CD4-positive, alpha-beta T cell treated with Interleukin-10 for 1 hour (primary cell): ENCODE results near the gene MOK.

ENCODE experiments used
- DNase-seq: peaks from one replicate; pipeline ENCODE4 v3.0.0-alpha.2; 2020

Gene MOK

GRCh38 chr14:102201776-102202175 is 103.2 kb downstream of the MOK start:
- DNase-seq = no peak

- no peak for DNase-seq
These were observed 103.6 kb downstream of the MOK start for GRCh38 chr14:102201353-102201738.

GRCh38 chr14:102200690-102201352 is 104.1 kb downstream of the MOK start:
- DNase-seq = peak; percentile 25

DNA sequence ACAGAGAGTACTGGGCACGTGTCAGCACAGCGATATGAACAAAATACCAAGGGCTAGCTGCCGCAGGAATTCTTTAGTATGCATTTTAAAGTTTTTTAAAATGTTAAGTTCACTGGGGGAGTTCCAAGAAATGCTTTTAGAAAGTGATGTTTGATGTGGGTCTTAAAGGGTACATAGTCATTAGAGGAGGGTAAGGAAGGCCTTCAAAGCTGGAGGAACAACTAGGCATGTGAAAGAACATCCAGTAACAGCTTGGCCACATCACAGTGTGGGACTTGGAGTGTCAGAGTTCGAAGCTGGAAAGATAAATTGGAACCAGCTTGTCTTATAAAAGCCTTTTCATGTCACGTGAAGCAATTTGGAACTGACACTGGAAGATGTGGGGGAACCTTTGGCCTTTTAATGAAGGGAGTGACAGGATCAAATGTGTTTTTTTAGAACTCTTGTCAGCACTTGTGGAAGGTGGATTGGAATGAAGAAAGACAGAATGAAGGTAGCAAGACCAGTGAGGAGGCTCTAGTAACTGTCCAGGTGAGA is 107.6 kb downstream of the MOK start:
- DNase-seq = no peak

GRCh38 chr14:102196902-102197230 is 108.1 kb downstream of the MOK start:
- no peak for DNase-seq

GRCh38 chr14:102196039-102196901 is 108.7 kb downstream of the MOK start:
- no peak for DNase-seq

DNA sequence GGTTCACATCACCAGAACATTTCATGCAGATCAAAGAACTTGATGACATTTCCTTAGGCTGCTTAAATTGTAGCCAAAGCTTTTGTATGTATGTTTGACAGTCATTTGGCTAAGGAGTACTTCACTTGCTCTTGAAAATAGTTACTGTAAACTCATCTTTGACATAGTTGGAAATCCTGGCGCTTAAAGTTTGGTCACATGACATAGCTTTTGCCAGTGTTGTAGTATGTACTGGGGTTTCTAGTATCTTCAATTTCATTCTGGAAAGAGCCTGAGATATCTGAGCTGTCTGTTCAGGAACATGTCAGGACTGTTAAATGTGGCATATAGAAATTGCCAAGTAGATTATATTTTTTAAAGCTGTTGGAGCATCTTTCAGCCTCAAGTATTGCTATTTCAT is 109.5 kb downstream of the MOK start:
- no peak for DNase-seq

- DNase-seq = no peak
These were observed 110.1 kb downstream of the MOK start for GRCh38 chr14:102194856-102195255.

DNA sequence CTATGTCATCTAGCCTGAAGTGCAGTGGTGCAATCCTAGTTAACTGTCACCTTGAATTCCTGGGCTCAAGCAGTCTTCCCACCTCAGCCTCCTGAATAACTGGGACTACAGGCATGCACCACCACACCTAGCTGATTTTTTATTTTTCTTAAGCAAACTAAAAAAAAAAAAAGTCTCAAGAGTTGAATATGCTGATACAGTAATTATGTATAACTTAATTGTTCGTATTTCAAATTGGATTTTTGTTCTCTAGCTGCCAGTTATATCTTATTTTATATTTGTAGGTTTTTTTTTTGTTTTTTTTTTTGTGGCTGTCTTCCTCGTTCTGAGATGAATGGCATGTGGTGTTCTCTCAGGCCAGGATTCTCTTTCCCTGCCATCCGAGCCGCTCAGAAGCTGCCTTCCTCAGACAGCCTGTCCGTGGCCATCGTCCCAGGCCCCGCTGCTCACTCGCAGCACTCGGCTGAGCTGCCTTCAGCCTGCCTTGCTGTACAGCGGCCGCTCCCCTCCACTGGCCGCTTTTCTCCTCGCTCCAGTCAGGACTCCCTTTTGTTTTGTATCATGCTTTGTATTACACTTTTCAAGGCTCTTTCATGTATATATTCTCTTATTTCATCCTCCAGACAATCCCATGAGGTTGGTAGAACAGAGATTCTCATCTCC is 112.0 kb downstream of the MOK start:
- DNase-seq = no peak

DNA sequence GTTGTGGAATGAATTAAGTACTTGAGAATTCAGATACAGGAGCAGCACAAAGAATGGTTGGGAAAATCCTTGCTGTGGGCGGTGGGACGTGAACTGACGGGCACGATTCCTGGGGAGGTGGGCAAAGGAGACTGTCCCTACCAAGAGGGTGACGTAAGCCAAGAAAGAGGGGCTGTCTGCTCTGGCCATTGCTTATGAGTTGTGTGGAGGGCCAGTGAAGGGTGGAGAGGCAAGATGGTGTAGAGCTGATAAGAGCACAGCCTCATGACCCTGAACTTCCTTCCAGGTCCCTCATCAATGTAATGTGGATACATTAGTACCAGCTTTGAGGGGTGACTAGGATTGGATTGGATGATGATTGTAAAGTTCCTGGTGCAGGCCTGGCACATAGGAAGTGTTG is 115.1 kb downstream of the MOK start:
- DNase-seq = no peak

- DNase-seq = no peak
These were observed 116.8 kb downstream of the MOK start for GRCh38 chr14:102188187-102188586.

DNA sequence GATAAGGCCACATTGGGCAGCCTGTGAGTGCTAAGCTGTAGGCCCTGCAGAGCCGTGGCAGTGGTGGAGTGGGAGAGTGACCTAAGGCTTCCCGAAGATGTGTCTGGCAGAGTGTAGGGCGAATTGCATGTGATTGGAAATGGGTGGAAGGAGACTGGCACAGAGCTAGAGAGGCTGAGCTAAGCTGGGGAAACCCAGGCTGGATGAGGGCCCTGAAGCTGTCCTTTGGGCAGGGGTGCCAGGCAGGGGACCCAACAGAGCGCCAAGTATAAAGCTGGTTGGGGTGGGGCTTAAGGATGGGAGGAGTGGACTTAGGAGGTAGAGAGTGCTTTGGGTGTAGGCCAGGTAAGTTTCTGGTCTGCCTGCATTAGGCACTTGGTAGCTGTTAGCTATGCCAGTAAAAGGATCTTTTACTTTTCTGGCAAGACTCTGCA is 117.4 kb downstream of the MOK start:
- DNase-seq = no peak

GRCh38 chr14:102187044-102187443 is 117.9 kb downstream of the MOK start:
- no peak for DNase-seq

DNA sequence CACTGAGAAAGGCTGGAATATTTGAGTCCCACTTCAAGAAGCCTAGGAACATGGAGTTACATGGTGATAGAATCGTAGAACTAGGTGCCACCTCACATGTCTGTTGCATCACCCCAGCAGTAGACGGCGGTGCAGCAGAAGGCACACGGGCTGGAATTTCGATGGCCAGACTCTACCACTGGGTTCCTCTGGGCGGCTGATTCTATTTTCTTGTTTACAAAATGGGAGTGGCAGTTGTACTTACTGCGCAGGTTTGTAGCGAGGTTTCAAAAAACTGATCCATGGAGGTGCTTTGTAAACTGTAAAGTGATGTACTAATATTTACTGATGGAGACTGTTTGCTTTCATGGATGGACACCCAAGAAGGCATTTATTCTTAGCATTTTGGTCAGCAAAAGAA is 119.6 kb downstream of the MOK start:
- no peak for DNase-seq

DNA sequence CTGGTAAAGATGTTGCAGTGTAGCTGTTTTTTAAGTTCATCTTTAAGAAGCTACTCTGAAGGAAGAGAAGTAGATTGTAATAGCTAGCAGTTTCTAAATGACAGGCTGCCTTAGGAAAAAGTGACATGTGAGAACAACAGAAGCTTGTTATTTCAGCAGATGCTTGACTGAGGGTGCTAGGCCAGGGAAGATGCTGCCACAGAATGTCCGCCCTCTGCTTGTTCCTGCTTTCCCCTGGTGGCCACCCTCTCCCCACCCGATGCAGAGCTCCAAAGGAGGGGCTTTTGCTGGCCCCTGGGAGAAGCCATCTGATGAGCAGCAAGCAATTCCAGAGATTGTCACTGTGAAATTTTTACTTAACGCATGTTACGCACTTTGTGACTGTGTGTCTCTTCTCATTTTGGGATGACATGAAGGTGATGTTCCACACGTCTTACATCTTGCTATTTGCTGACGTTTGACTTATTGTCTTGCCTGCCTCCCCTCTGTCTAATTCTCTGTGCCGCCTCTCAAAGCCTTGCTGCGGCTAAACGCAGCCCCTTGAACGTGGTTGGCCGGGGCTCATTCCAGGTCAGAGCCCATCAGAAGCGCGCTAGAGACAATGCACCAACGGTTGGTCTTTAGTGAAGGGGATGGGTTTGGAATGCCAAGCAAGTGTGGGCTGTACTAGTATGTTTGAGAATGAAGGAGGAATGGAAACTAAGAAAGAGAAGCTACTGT is 120.5 kb downstream of the MOK start:
- no peak for DNase-seq

DNA sequence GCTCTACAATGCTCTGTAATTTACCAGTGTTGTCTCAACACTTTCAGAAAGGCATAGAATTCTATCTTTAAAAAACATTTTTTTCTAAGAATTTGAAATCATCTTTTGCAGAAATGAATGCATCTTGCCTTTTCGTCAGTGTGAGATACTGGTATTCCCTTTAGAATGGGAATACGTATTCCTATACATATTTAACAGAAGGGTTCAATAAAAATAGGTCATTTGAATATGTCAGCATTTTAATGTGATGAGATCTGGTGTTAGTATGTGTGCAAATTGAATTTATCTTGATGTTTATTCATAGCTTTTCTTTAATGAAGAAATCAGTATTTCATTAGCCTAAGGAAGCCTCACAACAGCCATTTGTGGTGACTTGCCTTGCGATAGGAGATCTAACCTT is 121.1 kb downstream of the MOK start:
- no peak for DNase-seq

DNA sequence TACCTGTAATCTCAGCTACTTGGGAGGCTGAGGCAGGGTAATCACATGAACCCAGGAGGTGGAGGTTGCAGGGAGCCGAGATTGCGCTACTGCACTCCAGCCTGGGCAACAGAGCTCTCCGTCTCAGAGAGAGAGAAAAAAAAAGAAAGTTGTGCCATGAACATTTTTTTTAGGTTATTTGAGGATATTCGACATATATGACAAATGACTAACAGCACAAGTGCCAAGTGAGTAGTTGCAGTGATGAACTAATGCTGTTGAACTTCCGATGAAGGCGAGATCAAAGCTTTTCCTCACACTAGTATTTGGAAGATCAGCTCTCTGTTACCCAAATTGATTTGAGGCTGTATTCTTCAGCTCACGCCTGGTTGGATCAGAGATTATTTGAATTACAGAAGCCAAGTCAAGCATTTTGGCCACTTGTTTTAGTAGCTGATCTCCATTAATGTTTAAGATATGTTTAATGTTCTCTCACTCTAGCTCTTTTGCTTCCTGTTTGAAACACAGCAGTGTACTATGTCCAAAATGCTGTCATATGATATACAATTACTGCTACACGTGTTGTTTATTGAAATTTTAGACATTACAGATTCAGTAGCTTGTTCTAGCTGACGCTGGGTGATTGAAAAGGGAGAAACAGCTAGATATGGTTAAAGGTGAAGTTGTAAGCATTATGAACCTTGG is 121.9 kb downstream of the MOK start:
- no peak for DNase-seq

DNA sequence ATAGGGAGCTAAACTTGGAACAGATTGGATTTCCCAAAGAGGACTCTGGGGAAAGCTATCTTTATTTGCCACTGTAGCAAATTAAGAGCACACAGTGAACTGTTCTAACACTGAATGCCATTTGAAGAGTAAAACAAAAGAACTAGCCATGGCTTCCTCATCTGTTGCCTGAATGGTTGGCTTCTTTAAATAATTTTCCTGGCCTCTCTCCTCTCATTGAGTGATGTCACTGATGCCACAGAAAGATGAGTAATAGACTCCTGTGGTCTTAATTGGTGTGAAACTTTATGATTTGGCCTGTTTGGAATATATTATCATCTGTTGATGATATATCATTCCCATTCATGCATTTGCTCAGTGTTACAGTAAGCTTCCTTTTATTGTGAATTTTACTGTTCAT is 122.8 kb downstream of the MOK start:
- DNase-seq = no peak

DNA sequence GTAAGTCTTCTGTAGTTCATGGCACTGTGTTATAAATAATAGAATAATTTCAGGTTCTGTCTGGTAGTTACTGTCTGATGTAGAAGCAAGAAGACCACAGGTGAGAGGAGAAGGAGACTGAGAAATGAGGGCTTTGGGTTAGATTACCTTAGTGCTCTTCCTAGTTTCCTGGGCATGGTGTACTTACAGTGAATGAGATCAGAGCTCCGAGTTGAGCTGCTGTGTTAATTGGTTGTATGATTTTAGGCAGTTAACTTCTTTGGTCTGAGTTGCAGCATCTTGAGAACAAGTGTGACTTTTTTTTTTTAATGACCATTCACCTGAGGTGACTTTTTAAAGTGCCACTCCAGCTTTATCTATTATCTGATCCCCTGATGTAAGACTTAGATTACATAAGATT is 123.8 kb downstream of the MOK start:
- DNase-seq = no peak

- no peak for DNase-seq
These were observed 124.5 kb downstream of the MOK start for GRCh38 chr14:102180248-102180998.
